Activated naive CD4-positive, alpha-beta T cell treated with Interleukin-2 at 50 U/mL for 16 hours (primary cell): ENCODE measurements around the gene CLDN11.

Experiments used
- DNase-seq: peaks from one replicate; pipeline ENCODE4 v3.0.0-alpha.2; 2020

Gene CLDN11

GRCh38 chr3:170473358-170473757 lies 54.7 kb downstream of the CLDN11 start:
- DNase-seq, result no peak

GRCh38 chr3:170475092-170475685 lies 56.5 kb downstream of the CLDN11 start:
- DNase-seq, result no peak

DNA sequence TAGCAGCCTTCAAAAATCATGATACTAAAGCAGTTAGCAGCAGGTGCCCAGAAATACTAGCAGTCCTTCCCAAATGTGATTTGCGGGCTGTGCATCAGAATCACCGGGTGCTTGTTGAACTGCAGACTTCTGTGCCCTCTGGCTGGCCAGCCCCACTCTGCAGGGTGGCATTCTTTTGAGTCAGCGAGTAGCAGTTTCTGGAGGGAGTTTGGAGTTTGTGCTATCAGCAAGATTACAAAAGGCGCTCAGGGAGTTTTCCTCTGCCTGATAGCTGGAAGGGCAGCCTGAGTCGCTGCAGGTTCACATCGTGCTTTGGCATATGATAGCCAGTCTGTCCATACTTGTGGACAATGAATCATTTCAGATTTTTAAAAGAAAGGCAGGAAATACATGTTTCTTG lies 57.6 kb downstream of the CLDN11 start:
- DNase-seq, result no peak

GRCh38 chr3:170477395-170477794 lies 58.7 kb downstream of the CLDN11 start:
- no peak for DNase-seq

DNA sequence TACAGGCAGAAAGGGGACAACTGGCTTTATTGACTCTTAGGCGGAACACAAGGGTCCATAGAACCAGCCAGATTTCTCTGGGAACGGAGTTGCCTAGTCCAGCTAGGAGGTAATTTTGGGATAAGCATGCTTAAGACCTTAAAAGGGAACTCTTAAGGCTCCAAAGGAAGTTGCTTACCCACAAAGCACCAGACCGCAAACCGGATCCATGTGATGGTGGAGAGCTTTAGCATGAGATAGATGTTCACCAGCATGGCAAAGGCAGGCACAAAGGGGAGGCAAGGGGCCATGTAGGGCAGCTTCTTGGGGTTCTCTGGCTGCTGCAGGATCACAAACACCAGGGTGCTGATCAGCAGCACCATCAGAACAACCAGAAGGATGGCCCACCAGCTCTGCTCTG lies 61.4 kb downstream of the CLDN11 start:
- no peak for DNase-seq

DNA sequence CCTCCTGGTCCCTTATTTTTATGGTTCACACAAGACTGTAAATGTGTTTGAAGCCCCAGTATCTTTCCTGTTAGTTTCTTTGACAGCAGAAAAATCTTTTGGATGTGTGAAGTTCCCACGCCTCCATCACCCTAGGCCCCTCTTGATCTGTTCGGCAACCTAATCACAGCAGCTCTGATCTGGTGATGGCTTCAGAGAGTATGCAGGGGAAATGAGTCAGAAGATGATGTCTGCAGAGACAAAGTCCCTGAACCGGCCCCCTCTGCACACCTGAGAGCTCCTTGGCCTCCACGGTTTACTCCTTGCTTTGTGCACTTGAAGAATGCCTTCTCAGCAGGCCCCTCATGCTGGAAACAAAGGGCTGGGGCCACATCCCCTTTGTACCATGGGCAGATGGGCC lies 63.5 kb downstream of the CLDN11 start:
- no peak for DNase-seq

GRCh38 chr3:170483485-170484262 lies 65.0 kb downstream of the CLDN11 start:
- no peak for DNase-seq
